ENCODE data around the gene CACNA1F.

GRCh38 chrX:49160908-49161307 is 72.2 kb downstream of the CACNA1F start:
- TF ChIP-seq POLR2AphosphoS5 (IDR thresholded peaks at IDR 0.05), result no peak
- TF ChIP-seq CTCF (IDR thresholded peaks at IDR 0.05), result no peak
- no peak for TF ChIP-seq EP300 (IDR thresholded peaks at IDR 0.05; ENCODE audit: low read depth)
